ENCODE data around the gene MAP3K21.

MAP3K21 gene

DNA sequence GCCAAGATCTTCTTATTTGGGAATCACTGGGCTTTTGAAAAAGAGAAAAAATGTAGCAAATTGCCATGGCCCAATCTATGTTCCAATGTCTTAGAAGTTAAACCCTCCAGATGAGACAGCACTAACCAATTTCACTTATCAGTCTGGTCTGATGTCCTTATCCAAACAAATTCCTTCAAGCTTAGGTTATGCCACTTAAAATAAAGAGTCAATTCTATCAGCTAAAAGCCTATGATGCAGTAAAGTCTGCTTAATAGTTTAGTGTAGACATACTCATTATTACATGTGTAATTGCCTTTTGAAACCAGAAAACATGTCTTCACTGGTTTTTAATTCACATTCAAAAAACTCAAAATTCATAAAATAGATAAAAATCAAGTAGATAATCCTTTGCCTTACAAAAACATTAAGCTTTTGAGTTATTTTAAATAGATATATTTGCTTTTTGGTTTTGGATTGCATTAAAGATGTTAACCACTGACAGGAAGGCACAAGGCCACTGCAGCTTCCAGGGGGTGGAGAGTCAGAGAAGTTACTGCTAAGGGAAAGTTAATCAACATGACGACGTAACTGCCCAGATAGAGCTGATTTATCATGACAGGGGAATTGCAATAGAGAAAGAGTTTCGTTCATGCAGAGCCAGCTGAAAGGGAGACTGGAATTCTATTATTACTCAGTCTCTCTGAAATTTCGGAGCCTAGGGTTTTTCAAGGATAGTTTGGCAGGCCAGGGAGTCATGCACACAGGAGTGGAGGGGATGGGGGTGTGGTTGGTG, 106.1 kb downstream of the MAP3K21 start:
- DNase-seq (ENCODE audit: low read depth in 2 of 2, low spot score in 1 of 2) = no peak
